Nasal cavity respiratory epithelium epithelial cell of viscerocranial mucosa (primary cell): ENCODE results near the gene CDCP2. TPM values are rescaled to one million over a fixed set of nuclear protein-coding genes. Genes with fewer than 3 reads are reported as not detected.

Experiments
- total RNA-seq: library from RNA; depleted of rRNA; stranded (reverse); fragments of >200 nt; gene quantifications from 2 replicates; pipeline ENCODE4 v1.2.3, GENCODE V29; 2014

CDCP2 gene
- not detected in 2 replicates for total RNA-seq

DNA sequence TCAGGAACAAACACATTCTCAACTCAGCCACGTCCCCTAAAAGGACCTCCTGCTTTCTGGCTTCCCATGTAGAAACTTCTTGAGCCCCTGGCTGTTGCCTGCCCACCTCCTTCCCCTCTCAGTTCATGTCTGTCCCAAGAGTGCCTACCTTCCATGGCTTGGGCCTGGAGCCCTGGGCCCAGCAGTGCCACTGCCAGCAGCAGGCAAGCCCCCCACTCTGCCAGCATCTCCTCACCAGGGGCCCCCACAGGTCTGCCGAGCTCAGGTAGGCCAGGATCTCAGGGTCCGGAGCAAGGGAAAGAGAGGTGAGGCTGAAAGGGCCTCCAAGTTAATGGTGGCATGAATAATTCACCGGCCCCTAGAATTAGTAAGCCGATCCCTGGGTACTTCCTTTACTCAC lies at the start of gene CDCP2:
CDCP2 (minus strand) TSS at position 305 of the 400 bp plus-strand sequence; CDS start at position 227, 78 bp downstream.

DNA sequence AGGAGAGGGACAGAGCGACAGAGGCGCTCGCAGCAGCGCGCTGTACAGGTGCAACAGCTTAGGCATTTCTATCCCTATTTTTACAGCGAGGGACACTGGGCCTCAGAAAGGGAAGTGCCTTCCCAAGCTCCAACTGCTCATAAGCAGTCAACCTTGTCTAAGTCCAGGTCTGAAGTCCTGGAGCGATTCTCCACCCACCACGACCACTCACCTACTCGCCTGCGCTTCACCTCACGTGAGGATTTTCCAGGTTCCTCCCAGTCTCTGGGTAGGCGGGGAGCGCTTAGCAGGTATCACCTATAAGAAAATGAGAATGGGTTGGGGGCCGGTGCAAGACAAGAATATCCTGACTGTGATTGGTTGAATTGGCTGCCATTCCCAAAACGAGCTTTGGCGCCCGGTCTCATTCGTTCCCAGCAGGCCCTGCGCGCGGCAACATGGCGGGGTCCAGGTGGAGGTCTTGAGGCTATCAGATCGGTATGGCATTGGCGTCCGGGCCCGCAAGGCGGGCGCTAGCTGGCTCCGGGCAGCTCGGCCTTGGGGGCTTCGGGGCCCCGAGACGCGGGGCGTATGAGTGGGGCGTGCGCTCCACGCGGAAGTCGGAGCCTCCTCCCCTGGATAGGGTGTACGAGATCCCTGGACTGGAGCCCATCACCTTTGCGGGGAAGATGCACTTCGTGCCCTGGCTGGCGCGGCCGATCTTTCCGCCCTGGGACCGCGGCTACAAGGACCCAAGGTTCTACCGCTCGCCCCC lies 47.1 kb upstream of the CDCP2 start, which contains the start of the genes CYB5RL and MRPL37:
CYB5RL (minus strand) TSS at position 266 of the 754 bp plus-strand sequence. CDS start 4,414 bp downstream, outside the sequence.
MRPL37 (plus strand) TSS at position 403 of the 754 bp plus-strand sequence; CDS start at position 480, 77 bp downstream.

Other genes starting within 250 kb of the CDCP2 start
- gene IFT25, start 207.3 kb downstream of the CDCP2 start, total RNA-seq: 11.3 and 14.3 TPM in 2 replicates
- gene LRRC42, start 206.7 kb downstream of the CDCP2 start, total RNA-seq: 49.2 and 50.0 TPM in 2 replicates
- gene LDLRAD1, start 134.8 kb downstream of the CDCP2 start, total RNA-seq: under 0.01 and 0.43 TPM in 2 replicates
- 149 and 349 TPM in 2 replicates for gene TMEM59, start 99.8 kb downstream of the CDCP2 start, total RNA-seq
- 2.4 and 4.2 TPM in 2 replicates for gene TCEANC2, start 99.4 kb downstream of the CDCP2 start, total RNA-seq
- 3.8 and 4.1 TPM in 2 replicates for gene CYB5RL, start 47.0 kb upstream of the CDCP2 start, total RNA-seq
- gene MRPL37, start 47.2 kb upstream of the CDCP2 start, total RNA-seq: 40.8 and 49.9 TPM in 2 replicates